Mesendoderm (in vitro differentiated cells): ENCODE results near the gene RABGAP1.

Experiments used
- DNase-seq: peaks from one replicate; pipeline ENCODE4 v3.0.0; 2013
- H2AK5ac ChIP-seq: 2 replicates; pipeline ENCODE4 v1.6.1; 2013; ENCODE audit warnings: low read length, inconsistent platforms
- H2BK120ac ChIP-seq: 2 replicates; pipeline ENCODE4 v1.6.1; 2013; ENCODE audit warnings: low read depth, mild to moderate bottlenecking, low read length, moderate library complexity, mixed read lengths
- H2BK15ac ChIP-seq: replicated peaks from 2 replicates; pipeline ENCODE4 v1.6.1; 2013; ENCODE audit warnings: low read depth, mild to moderate bottlenecking, moderate library complexity
- H2BK5ac ChIP-seq: 2 replicates; pipeline ENCODE4 v1.6.1; 2013; ENCODE audit warnings: low read length, inconsistent platforms
- H3K18ac ChIP-seq: 2 replicates; pipeline ENCODE4 v1.6.1; 2013; ENCODE audit warnings: mild to moderate bottlenecking, low read length, mixed read lengths
- H3K23ac ChIP-seq: one replicate; pipeline ENCODE4 v1.6.1; 2013; ENCODE audit warnings: low read length
- H3K27ac ChIP-seq: 2 replicates; pipeline ENCODE4 v1.5.1; 2013; ENCODE audit warnings: low read depth, mild to moderate bottlenecking, inconsistent platforms, low read length, moderate library complexity
- H3K27me3 ChIP-seq: 2 replicates; pipeline ENCODE4 v1.6.1; 2013; ENCODE audit warnings: low read length, control low read depth, mild to moderate bottlenecking, inconsistent platforms; ENCODE audit not compliant: insufficient read depth, poor library complexity
- H3K36me3 ChIP-seq: 2 replicates; pipeline ENCODE4 v1.6.1; 2013; ENCODE audit warnings: low read length, inconsistent platforms; ENCODE audit not compliant: control insufficient read depth, insufficient read depth
- H3K4ac ChIP-seq: one replicate; pipeline ENCODE4 v1.6.1; 2013; ENCODE audit warnings: low read depth, mild to moderate bottlenecking, low read length, moderate library complexity
- H3K4me1 ChIP-seq: 2 replicates; pipeline ENCODE4 v1.6.1; 2013; ENCODE audit warnings: low read depth, low read length, inconsistent platforms; ENCODE audit not compliant: control insufficient read depth
- H3K4me2 ChIP-seq: 2 replicates; pipeline ENCODE4 v1.6.1; 2013; ENCODE audit warnings: low read length
- H3K4me3 ChIP-seq: 2 replicates; pipeline ENCODE4 v1.5.1; 2013; ENCODE audit warnings: mild to moderate bottlenecking, low read length
- H3K56ac ChIP-seq: one replicate; pipeline ENCODE4 v1.6.1; 2013; ENCODE audit warnings: low read length
- H3K79me1 ChIP-seq: 2 replicates; pipeline ENCODE4 v1.6.1; 2013; ENCODE audit warnings: low read length, inconsistent platforms
- H3K79me2 ChIP-seq: 2 replicates; pipeline ENCODE4 v1.6.1; 2013; ENCODE audit warnings: mild to moderate bottlenecking, low read length; ENCODE audit not compliant: control insufficient read depth, insufficient read depth
- H3K9ac ChIP-seq: 2 replicates; pipeline ENCODE4 v1.6.1; 2013; ENCODE audit warnings: low read length, inconsistent platforms
- H4K5ac ChIP-seq: one replicate; pipeline ENCODE4 v1.6.1; 2013; ENCODE audit warnings: low read length
- H4K8ac ChIP-seq: one replicate; pipeline ENCODE4 v1.6.1; 2013; ENCODE audit warnings: low read depth, mild to moderate bottlenecking, control low read depth, low read length, moderate library complexity
- WGBS: extraction: QIAGEN DNeasy Blood & Tissue Kit; methylation state at CpG from one replicate; pipeline ENCODE4 v1.1.7; 2013; ENCODE audit warnings: low lambda C conversion rate, missing lambda C conversion rate; ENCODE audit not compliant: insufficient coverage; ENCODE audit errors: extremely low coverage; 5-methylcytosine and 5-hydroxymethylcytosine counted together

RABGAP1 gene

DNA sequence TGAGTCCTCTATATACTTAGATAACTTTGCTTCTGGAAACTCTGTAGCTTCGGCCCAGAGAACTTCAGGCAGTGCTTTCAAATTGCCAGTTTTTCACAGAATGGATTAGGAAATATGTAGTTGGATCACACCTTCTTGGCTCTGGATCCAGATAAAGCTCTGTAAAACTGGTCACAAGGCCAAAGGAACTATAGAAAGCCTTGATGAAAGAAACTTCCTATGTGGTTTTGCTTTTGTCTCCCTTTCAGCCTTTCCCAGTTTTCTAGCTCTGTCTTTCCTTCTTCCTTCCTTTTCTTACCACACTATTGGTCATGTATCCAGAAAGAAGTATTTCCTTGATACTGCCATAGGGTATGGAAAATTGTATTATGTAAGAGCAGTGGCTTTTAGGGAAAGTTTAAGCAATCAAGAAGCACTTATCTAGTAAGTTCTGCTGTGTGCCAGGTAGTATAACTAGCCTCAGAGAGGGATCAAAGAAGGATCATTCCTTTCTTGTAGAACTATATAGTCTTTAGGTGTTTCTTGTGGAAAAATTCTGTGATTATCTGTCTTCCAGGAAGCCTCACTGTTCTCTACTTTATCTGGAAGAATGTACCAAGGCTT lies 98.9 kb downstream of the RABGAP1 start:
- H3K9ac ChIP-seq = no peak overlapping the region

DNA sequence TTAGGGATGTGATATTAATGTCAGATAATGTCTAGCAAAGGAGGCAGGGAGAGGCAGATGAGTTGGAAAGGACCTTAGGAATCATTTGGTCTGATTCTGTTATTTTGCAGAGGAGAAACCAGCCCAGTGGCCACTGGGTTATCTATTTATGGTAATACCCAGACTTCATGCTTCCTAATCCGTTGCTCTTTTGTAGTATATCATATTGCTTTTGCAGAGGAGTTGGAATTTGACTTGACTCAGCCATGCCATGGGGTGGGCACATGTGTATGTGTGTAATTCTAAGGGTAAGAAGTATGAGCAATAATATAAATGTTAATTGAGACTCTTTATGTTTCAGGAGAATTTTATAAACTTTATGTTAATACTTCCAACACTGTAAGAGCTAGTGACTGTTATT lies 100.0 kb downstream of the RABGAP1 start:
- no peak overlapping the region for H2BK120ac ChIP-seq
- no peaks in the 10 kb centered on the region for H3K4me1 ChIP-seq
- no peak overlapping the region for H3K23ac ChIP-seq
- H3K27me3 ChIP-seq = no peaks in the 10 kb centered on the region
- no peaks in the 10 kb centered on the region for H3K79me1 ChIP-seq
- H2BK15ac ChIP-seq = no peak overlapping the region
- DNase-seq = no peak
- H4K8ac ChIP-seq = no peak overlapping the region
- H3K4ac ChIP-seq = no peak overlapping the region
- H3K36me3 ChIP-seq = no peaks in the 10 kb centered on the region
- H2BK5ac ChIP-seq = no peak overlapping the region
- no peak overlapping the region for H3K4me2 ChIP-seq
- no peak overlapping the region for H2AK5ac ChIP-seq
- no peak overlapping the region for H3K18ac ChIP-seq
- no peaks in the 10 kb centered on the region for H3K79me2 ChIP-seq
- no peak overlapping the region for H3K27ac ChIP-seq
- H3K4me3 ChIP-seq = no peak overlapping the region
- no peak overlapping the region for H3K56ac ChIP-seq
- H4K5ac ChIP-seq = no peak overlapping the region
- WGBS = no CpG with 5 or more reads among the region's 1 CpG
- no peak overlapping the region for H3K9ac ChIP-seq

More for the DNA sequence above, 98.9 kb downstream of the RABGAP1 start:
- no CpG with 5 or more reads among the region's 1 CpG for WGBS
- no peak overlapping the region for H3K4me3 ChIP-seq
- no peak overlapping the region for H3K4ac ChIP-seq
- H4K8ac ChIP-seq = no peak overlapping the region
- H3K27me3 ChIP-seq = no peaks in the 10 kb centered on the region
- H2BK15ac ChIP-seq = no peak overlapping the region
- no peak overlapping the region for H3K23ac ChIP-seq
- H3K56ac ChIP-seq = no peak overlapping the region
- no peaks in the 10 kb centered on the region for H3K79me2 ChIP-seq
- no peaks in the 10 kb centered on the region for H3K36me3 ChIP-seq
- H3K79me1 ChIP-seq = no peaks in the 10 kb centered on the region
- no peak overlapping the region for H4K5ac ChIP-seq
- H2AK5ac ChIP-seq = no peak overlapping the region
- H3K4me2 ChIP-seq = no peak overlapping the region
- no peak overlapping the region for H2BK120ac ChIP-seq
- H2BK5ac ChIP-seq = no peak overlapping the region
- no peak for DNase-seq
- H3K18ac ChIP-seq = no peak overlapping the region
- H3K4me1 ChIP-seq = no peaks in the 10 kb centered on the region
- H3K27ac ChIP-seq = no peak overlapping the region

DNA sequence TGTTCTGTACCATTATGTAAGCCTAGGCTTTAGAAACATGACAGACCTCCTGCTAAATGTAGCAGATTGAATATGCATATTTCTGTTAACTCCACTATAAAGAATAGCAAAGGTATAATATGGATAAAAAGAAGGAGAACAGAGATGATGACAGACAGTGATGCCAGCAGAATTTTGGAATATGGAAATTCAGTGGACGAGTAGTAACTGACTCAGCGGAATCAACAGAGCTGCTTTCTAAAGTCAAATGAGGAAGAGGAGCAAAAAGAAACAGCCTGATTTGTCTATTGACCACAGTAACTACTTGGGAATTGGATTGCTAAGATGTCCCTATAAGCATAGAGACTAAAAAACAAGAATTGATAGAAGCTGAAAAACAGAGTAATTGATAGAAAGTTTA lies 100.7 kb downstream of the RABGAP1 start:
- no peak overlapping the region for H3K23ac ChIP-seq
- no CpG with 5 or more reads among the region's 2 CpGs for WGBS
- H3K27me3 ChIP-seq = no peaks in the 10 kb centered on the region
- no peak overlapping the region for H3K4ac ChIP-seq
- H3K18ac ChIP-seq = no peak overlapping the region
- H3K27ac ChIP-seq = no peak overlapping the region
- no peak overlapping the region for H4K8ac ChIP-seq
- H3K9ac ChIP-seq = no peak overlapping the region
- no peak overlapping the region for H4K5ac ChIP-seq
- H3K36me3 ChIP-seq = no peaks in the 10 kb centered on the region
- no peaks in the 10 kb centered on the region for H3K79me2 ChIP-seq
- H2BK15ac ChIP-seq = no peak overlapping the region
- H2AK5ac ChIP-seq = no peak overlapping the region
- H3K79me1 ChIP-seq = no peaks in the 10 kb centered on the region
- no peak overlapping the region for H2BK120ac ChIP-seq
- no peak overlapping the region for H3K56ac ChIP-seq
- no peaks in the 10 kb centered on the region for H3K4me1 ChIP-seq
- DNase-seq = no peak
- H2BK5ac ChIP-seq = no peak overlapping the region
- no peak overlapping the region for H3K4me2 ChIP-seq
- no peak overlapping the region for H3K4me3 ChIP-seq

DNA sequence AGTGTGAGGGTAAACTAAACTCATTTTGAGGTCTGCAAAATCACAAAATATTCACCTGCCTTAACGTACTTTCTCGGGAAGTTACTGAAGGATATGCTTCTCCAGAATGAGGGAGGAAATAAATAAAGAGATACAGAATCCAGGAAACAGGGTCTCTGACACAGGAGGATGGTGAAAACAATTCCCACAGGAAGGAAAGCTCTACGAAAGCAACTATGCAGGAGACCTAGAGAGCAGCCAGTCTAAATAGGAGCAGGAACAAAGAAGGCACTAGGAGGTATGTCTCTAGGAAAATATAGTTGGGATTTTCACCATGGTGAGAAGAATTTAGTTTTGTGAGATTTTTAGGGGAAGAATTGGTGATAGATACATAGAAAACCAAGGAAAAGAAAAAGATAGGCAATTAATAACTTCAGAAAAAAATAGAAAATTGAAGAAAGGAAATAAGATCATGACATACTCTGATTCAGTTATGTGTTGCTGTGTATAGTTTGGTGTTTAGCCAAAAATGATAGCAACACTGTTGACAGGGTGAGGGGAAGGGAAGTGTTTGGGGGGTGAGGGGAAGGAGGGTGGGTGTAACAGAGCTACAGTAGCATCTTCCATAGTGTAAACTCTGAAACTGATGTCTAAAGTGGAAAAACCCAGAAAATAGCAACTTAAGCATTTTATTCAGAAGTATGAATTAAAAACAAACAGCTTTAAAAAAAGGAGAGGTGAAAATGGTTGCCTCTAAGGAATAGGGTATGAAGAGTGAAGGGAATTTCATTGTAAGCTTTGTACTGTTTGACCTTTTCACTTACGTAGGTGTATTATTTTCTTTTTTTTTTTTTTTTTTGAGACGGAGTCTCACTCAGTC lies 102.5 kb downstream of the RABGAP1 start:
- no peaks in the 10 kb centered on the region for H3K79me1 ChIP-seq
- no peak overlapping the region for H3K4me3 ChIP-seq
- no peak overlapping the region for H4K5ac ChIP-seq
- H3K56ac ChIP-seq = no peak overlapping the region
- no CpG with 5 or more reads among the region's 5 CpGs for WGBS
- H4K8ac ChIP-seq = no peak overlapping the region
- H2AK5ac ChIP-seq = no peak overlapping the region
- no peak overlapping the region for H3K23ac ChIP-seq
- no peaks in the 10 kb centered on the region for H3K27me3 ChIP-seq
- H2BK15ac ChIP-seq = no peak overlapping the region
- H2BK120ac ChIP-seq = no peak overlapping the region
- no peak overlapping the region for H3K9ac ChIP-seq
- no peak overlapping the region for H3K18ac ChIP-seq
- no peaks in the 10 kb centered on the region for H3K36me3 ChIP-seq
- no peak overlapping the region for H3K4me2 ChIP-seq
- H3K79me2 ChIP-seq = no peaks in the 10 kb centered on the region
- H2BK5ac ChIP-seq = no peak overlapping the region
- H3K27ac ChIP-seq = no peak overlapping the region
- no peaks in the 10 kb centered on the region for H3K4me1 ChIP-seq
- no peak for DNase-seq
- no peak overlapping the region for H3K4ac ChIP-seq

DNA sequence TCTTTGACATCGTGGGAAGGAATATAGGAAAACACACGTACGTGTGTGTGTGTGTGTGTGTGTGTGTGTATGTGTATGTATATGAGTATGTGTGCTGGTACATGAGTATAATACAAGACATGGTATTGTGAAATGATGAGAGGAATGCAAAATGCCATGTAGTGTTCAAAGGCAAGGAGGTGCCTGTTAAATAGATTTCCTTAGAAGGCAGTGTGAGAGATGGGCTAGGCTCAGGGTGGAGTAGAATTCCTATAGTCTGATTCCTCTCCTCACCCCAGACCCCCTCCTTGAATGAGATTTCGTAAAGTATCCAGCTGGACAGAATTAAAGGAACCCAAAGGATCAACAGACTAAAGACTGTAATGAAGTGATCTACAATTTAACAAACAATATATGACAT lies 103.8 kb downstream of the RABGAP1 start:
- H3K4me3 ChIP-seq = no peak overlapping the region

More for the DNA sequence above, 103.8 kb downstream of the RABGAP1 start:
- Histone ChIP-seq H3K23ac (no peak overlapping the region), H4K8ac (no peak overlapping the region), H2AK5ac (no peak overlapping the region), H3K9ac (no peak overlapping the region), H3K56ac (no peak overlapping the region), H3K4ac (no peak overlapping the region), H3K27me3 (no peaks in the 10 kb centered on the region), H2BK15ac (no peak overlapping the region), H3K4me2 (no peak overlapping the region), H4K5ac (no peak overlapping the region), H3K18ac (no peak overlapping the region), H3K79me1 (no peaks in the 10 kb centered on the region), H2BK5ac (no peak overlapping the region), H3K36me3 (no peaks in the 10 kb centered on the region), H2BK120ac (no peak overlapping the region), H3K27ac (no peak overlapping the region), H3K79me2 (no peaks in the 10 kb centered on the region), H3K4me1 (no peaks in the 10 kb centered on the region)
- DNase-seq = no peak
- WGBS = no CpG with 5 or more reads among the region's 4 CpGs
